Lower lobe of right lung (tissue), 2 donors: ENCODE data around the gene TMEM114. TPM values are rescaled to one million over a fixed set of nuclear protein-coding genes. Genes with fewer than 3 reads are reported as not detected.
"Not testable (repeated sequence)": the region's sequence is repeated elsewhere in the genome, so short reads cannot be mapped to it uniquely, and the experiment has no call there.

Experiments used
- ATAC-seq, 2 donors: fragments of 200-7000 bp; cut with Tn5 transposase; one replicate each; pipeline ENCODE4 v1.9.1; 2020 to 2022; ENCODE audit warnings: mild to moderate bottlenecking in 2 of 2, moderate library complexity in 2 of 2
- DNase-seq: peaks from one replicate; pipeline ENCODE4 v3.0.0-alpha.2; 2020
- H3K27ac ChIP-seq: fragments of 200-600 bp; one replicate; pipeline ENCODE4 v1.8.0; 2022
- H3K27me3 ChIP-seq: fragments of 200-600 bp; one replicate; pipeline ENCODE4 v1.8.0; 2022; ENCODE audit warnings: low read depth
- H3K36me3 ChIP-seq: fragments of 200-600 bp; one replicate; pipeline ENCODE4 v1.8.0; 2022; ENCODE audit warnings: mild to moderate bottlenecking
- H3K4me1 ChIP-seq: fragments of 200-600 bp; one replicate; pipeline ENCODE4 v1.8.0; 2022
- H3K4me3 ChIP-seq: fragments of 200-600 bp; one replicate; pipeline ENCODE4 v1.8.0; 2022; ENCODE audit warnings: mild to moderate bottlenecking
- H3K9me3 ChIP-seq: fragments of 200-600 bp; one replicate; pipeline ENCODE4 v1.8.0; 2022
- CTCF ChIP-seq: fragments of 200-600 bp; IDR thresholded peaks from one replicate; pipeline ENCODE4 v1.8.0; 2022; ENCODE audit warnings: antibody characterized with exemption, mild to moderate bottlenecking
- intact Hi-C: fragments of 100-400 bp; cut with DNase I; formaldehyde crosslinking; loops from one replicate; pipeline ENCODE4 v1.11.0; 2022
- total RNA-seq: library from RNA; stranded (reverse); fragmentation: NEBNext Ultra II Directional; extraction: Animal tissue kit (Norgen Biotek cat#: 25700); gene quantifications from one replicate; pipeline ENCODE4 v1.2.1, GENCODE V29; 2021
- donor health status: DM: no; HTN: yes; CAD: no; lungs with severe emphysema.

Gene TMEM114
- total RNA-seq, 1 donor from 2014 or later = not detected

- ATAC-seq = no peak
- H3K9me3 ChIP-seq = no peaks in the 10 kb centered on the region
- DNase-seq = no peak
- intact Hi-C loops = no loop called here
- no peak overlapping the region for H3K27ac ChIP-seq
- H3K36me3 ChIP-seq = no peaks in the 10 kb centered on the region
- H3K4me1 ChIP-seq = no peaks in the 10 kb centered on the region
- no peak for TF ChIP-seq CTCF
- H3K27me3 ChIP-seq = peaks cover 34% of the 10 kb centered on the region
- H3K4me3 ChIP-seq = no peak overlapping the region
Observed at GRCh38 chr16:8569650-8570346, 20.5 kb downstream of the TMEM114 start.

- Histone ChIP-seq H3K36me3 (no peaks in the 10 kb centered on the region), H3K9me3 (no peaks in the 10 kb centered on the region), H3K27ac (no peak overlapping the region), H3K4me3 (no peak overlapping the region), H3K4me1 (no peaks in the 10 kb centered on the region), H3K27me3 (peaks cover 22% of the 10 kb centered on the region)
- TF ChIP-seq CTCF = no peak
- no peak for DNase-seq
- ATAC-seq = no peak
- intact Hi-C loops = no loop called here
Observed at GRCh38 chr16:8568231-8568617, 22.1 kb downstream of the TMEM114 start.

- Histone ChIP-seq H3K36me3 (no peaks in the 10 kb centered on the region), H3K27me3 (peaks cover 22% of the 10 kb centered on the region), H3K4me3 (no peak overlapping the region), H3K9me3 (no peaks in the 10 kb centered on the region), H3K4me1 (no peaks in the 10 kb centered on the region), H3K27ac (no peak overlapping the region)
- peak; percentile 71 for DNase-seq
- intact Hi-C loops = no loop called here
- peak; percentile 97 for TF ChIP-seq CTCF
- peak; percentile 84 to 92 for ATAC-seq
Observed at GRCh38 chr16:8567355-8568230, 22.7 kb downstream of the TMEM114 start.

GRCh38 chr16:8565498-8565897 is 24.8 kb downstream of the TMEM114 start:
- intact Hi-C loops = no loop called here
- no peak overlapping the region for H3K27ac ChIP-seq
- TF ChIP-seq CTCF = no peak
- ATAC-seq = no peak
- H3K9me3 ChIP-seq = no peaks in the 10 kb centered on the region
- no peaks in the 10 kb centered on the region for H3K4me1 ChIP-seq
- no peaks in the 10 kb centered on the region for H3K36me3 ChIP-seq
- H3K4me3 ChIP-seq = no peak overlapping the region
- no peak for DNase-seq
- H3K27me3 ChIP-seq = peaks cover 16% of the 10 kb centered on the region

GRCh38 chr16:8564934-8565345 is 25.4 kb downstream of the TMEM114 start:
- intact Hi-C loops = no loop called here
- no peaks in the 10 kb centered on the region for H3K36me3 ChIP-seq

GRCh38 chr16:8563944-8564540 is 26.3 kb downstream of the TMEM114 start:
- H3K4me3 ChIP-seq, DNase-seq, H3K27ac ChIP-seq, intact Hi-C loops, H3K9me3 ChIP-seq, H3K27me3 ChIP-seq, ATAC-seq, H3K36me3 ChIP-seq, H3K4me1 ChIP-seq: not testable (repeated sequence)

More at GRCh38 chr16:8564934-8565345, 25.4 kb downstream of the TMEM114 start:
- no peak overlapping the region for H3K27ac ChIP-seq
- no peak for TF ChIP-seq CTCF
- DNase-seq (no peak), ATAC-seq (no peak)
- no peaks in the 10 kb centered on the region for H3K4me1 ChIP-seq
- no peaks in the 10 kb centered on the region for H3K9me3 ChIP-seq
- no peak overlapping the region for H3K4me3 ChIP-seq
- H3K27me3 ChIP-seq = peaks cover 15% of the 10 kb centered on the region
